ENCODE measurements around the gene PITX3.
A peak's percentile ranks its signal among the peaks of the same experiment; 100 is the strongest.

Gene PITX3

DNA sequence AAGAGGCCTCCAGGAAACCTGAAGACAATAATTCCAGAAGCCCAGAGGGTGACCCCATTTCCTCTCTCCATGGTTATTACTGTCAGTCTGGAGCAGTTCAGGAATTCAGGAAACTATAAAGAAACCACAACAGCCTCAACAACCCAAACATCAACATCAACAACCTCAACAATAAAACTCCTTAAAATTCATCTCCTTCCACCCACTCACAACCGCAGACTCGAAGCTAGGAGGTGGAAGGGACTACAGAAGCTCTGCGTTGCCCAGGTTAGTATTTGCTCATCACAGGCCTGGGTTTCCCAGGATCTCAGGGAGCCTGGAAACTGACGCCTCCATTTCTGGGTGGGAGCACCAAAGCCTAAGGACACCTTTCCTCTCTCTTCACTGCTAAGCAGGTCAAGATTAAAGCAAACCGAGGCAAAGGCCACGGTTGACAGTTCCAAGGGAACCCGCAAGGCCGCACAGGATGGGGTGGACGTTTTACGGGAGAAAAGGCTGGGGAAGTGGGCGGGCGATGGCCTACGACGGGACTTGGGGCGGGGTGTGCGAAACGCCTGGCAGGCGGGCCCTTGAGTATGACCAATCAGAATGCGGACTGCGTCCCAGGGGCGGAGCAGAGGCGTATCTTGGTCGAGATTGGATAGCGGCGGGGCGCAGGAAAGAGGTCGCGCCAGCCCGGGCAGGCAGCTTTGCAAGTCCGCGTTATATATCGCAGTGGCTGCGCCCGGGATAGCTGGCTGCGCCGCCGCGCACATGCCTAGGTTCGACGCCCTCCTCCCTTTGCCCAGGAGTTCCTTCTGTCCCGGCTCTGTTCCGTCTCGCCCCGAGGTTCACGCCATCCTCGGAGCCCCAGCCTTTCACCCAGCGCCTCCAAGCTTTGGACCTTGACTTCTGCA is 15.4 kb downstream of the PITX3 start, which contains the start of gene ELOVL3:
ELOVL3 (plus strand) TSS at position 654 of the 896 bp plus-strand sequence. CDS start 250 bp downstream, outside the sequence.
- no peak within 1 kb of the TSS for H3K27ac ChIP-seq (ENCODE audit: extremely low read depth, low read depth, low read length)
- POLR2A ChIA-PET: interaction anchor here (0.7 kb wide), 1 partner anchor 23 kb away, joined by 3 read pairs; no protein-coding TSS in a partner anchor
- CTCF ChIA-PET: interaction anchor here (0.9 to 17.5 kb wide), 4 partner anchors 15 to 358 kb away, joined by 3 to 531 read pairs (median 7); partner anchors contain the start of gene PITX3

DNA sequence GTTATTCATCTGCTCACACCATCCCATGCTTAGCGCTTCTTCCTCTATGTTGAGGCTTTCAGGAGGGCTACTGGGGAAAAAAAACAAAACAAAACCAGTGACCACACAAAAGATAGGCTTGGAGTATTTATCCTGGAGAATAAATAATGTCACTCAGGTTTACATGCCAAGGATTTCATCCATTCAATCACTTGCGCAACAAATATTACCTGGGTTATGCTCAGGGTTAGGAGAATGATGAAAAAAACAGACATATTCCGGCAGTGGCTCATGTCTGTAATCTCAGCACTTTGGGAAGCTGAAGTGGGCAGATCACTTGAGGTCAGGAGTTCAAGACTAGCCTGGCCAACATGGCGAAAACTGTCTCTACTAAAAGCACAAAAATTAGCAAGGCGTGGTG is 18.5 kb downstream of the PITX3 start:
- H3K27ac ChIP-seq (ENCODE audit: extremely low read depth, low read depth, low read length): no peak overlapping the region
- H3K4me3 ChIP-seq (ENCODE audit: low read depth, low read length): no peak overlapping the region
- ChIA-PET CTCF (interaction anchor here (0.6 to 0.7 kb wide), 2 partner anchors 8 to 147 kb away, joined by 3 read pairs; no protein-coding TSS in a partner anchor), POLR2A (no interaction called here)
- H3K4me1 ChIP-seq (ENCODE audit: control insufficient read depth, insufficient read depth, low read length): peaks cover 7% of the 10 kb centered on the region
- TF ChIP-seq, protein P1, sequence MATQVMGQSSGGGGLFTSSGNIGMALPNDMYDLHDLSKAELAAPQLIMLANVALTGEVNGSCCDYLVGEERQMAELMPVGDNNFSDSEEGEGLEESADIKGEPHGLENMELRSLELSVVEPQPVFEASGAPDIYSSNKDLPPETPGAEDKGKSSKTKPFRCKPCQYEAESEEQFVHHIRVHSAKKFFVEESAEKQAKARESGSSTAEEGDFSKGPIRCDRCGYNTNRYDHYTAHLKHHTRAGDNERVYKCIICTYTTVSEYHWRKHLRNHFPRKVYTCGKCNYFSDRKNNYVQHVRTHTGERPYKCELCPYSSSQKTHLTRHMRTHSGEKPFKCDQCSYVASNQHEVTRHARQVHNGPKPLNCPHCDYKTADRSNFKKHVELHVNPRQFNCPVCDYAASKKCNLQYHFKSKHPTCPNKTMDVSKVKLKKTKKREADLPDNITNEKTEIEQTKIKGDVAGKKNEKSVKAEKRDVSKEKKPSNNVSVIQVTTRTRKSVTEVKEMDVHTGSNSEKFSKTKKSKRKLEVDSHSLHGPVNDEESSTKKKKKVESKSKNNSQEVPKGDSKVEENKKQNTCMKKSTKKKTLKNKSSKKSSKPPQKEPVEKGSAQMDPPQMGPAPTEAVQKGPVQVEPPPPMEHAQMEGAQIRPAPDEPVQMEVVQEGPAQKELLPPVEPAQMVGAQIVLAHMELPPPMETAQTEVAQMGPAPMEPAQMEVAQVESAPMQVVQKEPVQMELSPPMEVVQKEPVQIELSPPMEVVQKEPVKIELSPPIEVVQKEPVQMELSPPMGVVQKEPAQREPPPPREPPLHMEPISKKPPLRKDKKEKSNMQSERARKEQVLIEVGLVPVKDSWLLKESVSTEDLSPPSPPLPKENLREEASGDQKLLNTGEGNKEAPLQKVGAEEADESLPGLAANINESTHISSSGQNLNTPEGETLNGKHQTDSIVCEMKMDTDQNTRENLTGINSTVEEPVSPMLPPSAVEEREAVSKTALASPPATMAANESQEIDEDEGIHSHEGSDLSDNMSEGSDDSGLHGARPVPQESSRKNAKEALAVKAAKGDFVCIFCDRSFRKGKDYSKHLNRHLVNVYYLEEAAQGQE (tag by site-specific recombination; IDR thresholded peaks at IDR 0.05): no peak
- TF ChIP-seq ZNF24 (tag by site-specific recombination; IDR thresholded peaks at IDR 0.05): no peak
- no peak for TF ChIP-seq ZNF112 (tag by site-specific recombination; IDR thresholded peaks at IDR 0.05)
- no peak for TF ChIP-seq ZNF324 (tag by site-specific recombination; IDR thresholded peaks at IDR 0.05)
- TF ChIP-seq ZNF426 (tag by site-specific recombination; IDR thresholded peaks at IDR 0.05): no peak
- TF ChIP-seq, protein P2, sequence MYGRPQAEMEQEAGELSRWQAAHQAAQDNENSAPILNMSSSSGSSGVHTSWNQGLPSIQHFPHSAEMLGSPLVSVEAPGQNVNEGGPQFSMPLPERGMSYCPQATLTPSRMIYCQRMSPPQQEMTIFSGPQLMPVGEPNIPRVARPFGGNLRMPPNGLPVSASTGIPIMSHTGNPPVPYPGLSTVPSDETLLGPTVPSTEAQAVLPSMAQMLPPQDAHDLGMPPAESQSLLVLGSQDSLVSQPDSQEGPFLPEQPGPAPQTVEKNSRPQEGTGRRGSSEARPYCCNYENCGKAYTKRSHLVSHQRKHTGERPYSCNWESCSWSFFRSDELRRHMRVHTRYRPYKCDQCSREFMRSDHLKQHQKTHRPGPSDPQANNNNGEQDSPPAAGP (tag by site-specific recombination; IDR thresholded peaks at IDR 0.05): no peak
- no peaks in the 10 kb centered on the region for H3K9me3 ChIP-seq (ENCODE audit: control insufficient read depth, insufficient read depth, low read depth, low read length)
- no peaks in the 10 kb centered on the region for H3K36me3 ChIP-seq (ENCODE audit: control insufficient read depth in 2 of 2, insufficient read depth in 1 of 2, low read length in 2 of 2)

More for the DNA sequence above, 15.4 kb downstream of the PITX3 start, which contains the start of gene ELOVL3:
- H3K9me3 ChIP-seq (ENCODE audit: control insufficient read depth, insufficient read depth, low read depth, low read length): no peaks in the 10 kb centered on the region
- no peak within 1 kb of the TSS for H3K4me3 ChIP-seq (ENCODE audit: low read depth, low read length)
- TF ChIP-seq ZNF114 (tag by site-specific recombination; IDR thresholded peaks at IDR 0.05): no peak
- TF ChIP-seq EGR2 (tag by site-specific recombination; IDR thresholded peaks at IDR 0.05; ENCODE audit: low read depth): peak; percentile 79
- TF ChIP-seq ZNF266 (tag by site-specific recombination; IDR thresholded peaks at IDR 0.05; ENCODE audit: low read depth): no peak
- TF ChIP-seq, protein P3, sequence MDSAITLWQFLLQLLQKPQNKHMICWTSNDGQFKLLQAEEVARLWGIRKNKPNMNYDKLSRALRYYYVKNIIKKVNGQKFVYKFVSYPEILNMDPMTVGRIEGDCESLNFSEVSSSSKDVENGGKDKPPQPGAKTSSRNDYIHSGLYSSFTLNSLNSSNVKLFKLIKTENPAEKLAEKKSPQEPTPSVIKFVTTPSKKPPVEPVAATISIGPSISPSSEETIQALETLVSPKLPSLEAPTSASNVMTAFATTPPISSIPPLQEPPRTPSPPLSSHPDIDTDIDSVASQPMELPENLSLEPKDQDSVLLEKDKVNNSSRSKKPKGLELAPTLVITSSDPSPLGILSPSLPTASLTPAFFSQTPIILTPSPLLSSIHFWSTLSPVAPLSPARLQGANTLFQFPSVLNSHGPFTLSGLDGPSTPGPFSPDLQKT (IDR thresholded peaks at IDR 0.05; ENCODE audit: borderline replicate concordance, low read depth, low read length): no peak
- TF ChIP-seq ZNF391 (tag by site-specific recombination; IDR thresholded peaks at IDR 0.05; ENCODE audit: borderline replicate concordance, low read depth): no peak
- no peak for TF ChIP-seq ZNF184 (tag by site-specific recombination; IDR thresholded peaks at IDR 0.05)
- TF ChIP-seq ZBTB21 (tag by site-specific recombination; IDR thresholded peaks at IDR 0.05): no peak
- no peak for TF ChIP-seq HOXA7 (CRISPR knock-in tag; IDR thresholded peaks at IDR 0.05; ENCODE audit: borderline replicate concordance)
- no peak for TF ChIP-seq ZEB2 (tag by site-specific recombination; IDR thresholded peaks at IDR 0.05)
- peak; percentile 42; the same call in 1 of the 2 replicates for TF ChIP-seq SP7 (tag by site-specific recombination; IDR thresholded peaks at IDR 0.05)
- TF ChIP-seq ZFHX2 (tag by site-specific recombination; conservative IDR thresholded peaks at IDR 0.05): peak; percentile 84
- 0 out of 2 replicates have a peak, but pooled peaks have one; percentile 29 for TF ChIP-seq ZNF214 (tag by site-specific recombination; IDR thresholded peaks at IDR 0.05; ENCODE audit: borderline replicate concordance)
- peak; percentile 36 for TF ChIP-seq SP2 (tag by site-specific recombination; IDR thresholded peaks at IDR 0.05)
- TF ChIP-seq, protein P4, sequence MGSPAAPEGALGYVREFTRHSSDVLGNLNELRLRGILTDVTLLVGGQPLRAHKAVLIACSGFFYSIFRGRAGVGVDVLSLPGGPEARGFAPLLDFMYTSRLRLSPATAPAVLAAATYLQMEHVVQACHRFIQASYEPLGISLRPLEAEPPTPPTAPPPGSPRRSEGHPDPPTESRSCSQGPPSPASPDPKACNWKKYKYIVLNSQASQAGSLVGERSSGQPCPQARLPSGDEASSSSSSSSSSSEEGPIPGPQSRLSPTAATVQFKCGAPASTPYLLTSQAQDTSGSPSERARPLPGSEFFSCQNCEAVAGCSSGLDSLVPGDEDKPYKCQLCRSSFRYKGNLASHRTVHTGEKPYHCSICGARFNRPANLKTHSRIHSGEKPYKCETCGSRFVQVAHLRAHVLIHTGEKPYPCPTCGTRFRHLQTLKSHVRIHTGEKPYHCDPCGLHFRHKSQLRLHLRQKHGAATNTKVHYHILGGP (tag by site-specific recombination; IDR thresholded peaks at IDR 0.05): peak; percentile 79
- TF ChIP-seq, protein P5, sequence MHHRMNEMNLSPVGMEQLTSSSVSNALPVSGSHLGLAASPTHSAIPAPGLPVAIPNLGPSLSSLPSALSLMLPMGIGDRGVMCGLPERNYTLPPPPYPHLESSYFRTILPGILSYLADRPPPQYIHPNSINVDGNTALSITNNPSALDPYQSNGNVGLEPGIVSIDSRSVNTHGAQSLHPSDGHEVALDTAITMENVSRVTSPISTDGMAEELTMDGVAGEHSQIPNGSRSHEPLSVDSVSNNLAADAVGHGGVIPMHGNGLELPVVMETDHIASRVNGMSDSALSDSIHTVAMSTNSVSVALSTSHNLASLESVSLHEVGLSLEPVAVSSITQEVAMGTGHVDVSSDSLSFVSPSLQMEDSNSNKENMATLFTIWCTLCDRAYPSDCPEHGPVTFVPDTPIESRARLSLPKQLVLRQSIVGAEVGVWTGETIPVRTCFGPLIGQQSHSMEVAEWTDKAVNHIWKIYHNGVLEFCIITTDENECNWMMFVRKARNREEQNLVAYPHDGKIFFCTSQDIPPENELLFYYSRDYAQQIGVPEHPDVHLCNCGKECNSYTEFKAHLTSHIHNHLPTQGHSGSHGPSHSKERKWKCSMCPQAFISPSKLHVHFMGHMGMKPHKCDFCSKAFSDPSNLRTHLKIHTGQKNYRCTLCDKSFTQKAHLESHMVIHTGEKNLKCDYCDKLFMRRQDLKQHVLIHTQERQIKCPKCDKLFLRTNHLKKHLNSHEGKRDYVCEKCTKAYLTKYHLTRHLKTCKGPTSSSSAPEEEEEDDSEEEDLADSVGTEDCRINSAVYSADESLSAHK (tag by site-specific recombination; IDR thresholded peaks at IDR 0.05): peak; percentile 75
- peak; percentile 37; the same call in 1 of the 2 replicates for TF ChIP-seq HOXD13 (CRISPR knock-in tag; IDR thresholded peaks at IDR 0.05; ENCODE audit: borderline replicate concordance)
- H3K36me3 ChIP-seq (ENCODE audit: control insufficient read depth in 2 of 2, insufficient read depth in 1 of 2, low read length in 2 of 2): no peaks in the 10 kb centered on the region
- H3K4me1 ChIP-seq (ENCODE audit: control insufficient read depth, insufficient read depth, low read length): peaks cover 7% of the 10 kb centered on the region

Data from HEK293 (cell line).